ENCODE measurements around the gene TNRC6C. TPM values are rescaled to one million over a fixed set of nuclear protein-coding genes. Genes with fewer than 3 reads are reported as not detected.

The TNRC6C gene
- total and polyA plus RNA-seq, 9 of the 15 experiments (the other 6 are each of a cell fraction or from before 2014, with no cell fraction given) = 0.20 to 4.9 (median 2.3) TPM

DNA sequence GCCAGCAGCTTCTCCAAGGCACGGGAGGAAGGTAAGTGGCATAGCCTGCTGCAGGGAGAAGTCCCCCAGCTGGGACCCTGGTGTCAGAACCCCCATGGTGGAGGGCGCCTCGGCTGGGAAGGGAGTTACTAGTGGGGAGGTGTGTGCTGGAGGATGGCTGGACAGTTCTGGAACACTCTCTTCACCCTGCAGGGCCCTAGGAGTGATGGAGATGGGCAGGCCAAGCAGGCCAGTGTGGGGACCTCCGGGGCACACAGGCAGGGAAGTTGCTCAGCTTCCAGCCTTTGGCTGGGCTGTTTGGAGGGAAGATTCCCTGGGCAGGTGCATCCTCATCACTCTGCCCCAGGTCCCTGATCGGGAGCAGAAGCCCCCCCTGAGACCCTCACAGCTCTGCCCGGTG, 188.4 kb downstream of the TNRC6C start (continued):
- TF ChIP-seq NFATC3 (IDR thresholded peaks at IDR 0.05) (no peak), RBFOX2 (IDR thresholded peaks at IDR 0.05; ENCODE audit: low read depth, low read length) (no peak), CTBP1 (IDR thresholded peaks at IDR 0.05; ENCODE audit: borderline replicate concordance) (no peak), ILF3 (IDR thresholded peaks at IDR 0.05; ENCODE audit: borderline replicate concordance) (no peak), TEAD1 (CRISPR knock-in tag; IDR thresholded peaks at IDR 0.05) (0 out of 4 replicates have a peak, but pooled peaks of 1 of the 2 experiments have one; percentile 2)
- TF ChIP-seq, protein P1, sequence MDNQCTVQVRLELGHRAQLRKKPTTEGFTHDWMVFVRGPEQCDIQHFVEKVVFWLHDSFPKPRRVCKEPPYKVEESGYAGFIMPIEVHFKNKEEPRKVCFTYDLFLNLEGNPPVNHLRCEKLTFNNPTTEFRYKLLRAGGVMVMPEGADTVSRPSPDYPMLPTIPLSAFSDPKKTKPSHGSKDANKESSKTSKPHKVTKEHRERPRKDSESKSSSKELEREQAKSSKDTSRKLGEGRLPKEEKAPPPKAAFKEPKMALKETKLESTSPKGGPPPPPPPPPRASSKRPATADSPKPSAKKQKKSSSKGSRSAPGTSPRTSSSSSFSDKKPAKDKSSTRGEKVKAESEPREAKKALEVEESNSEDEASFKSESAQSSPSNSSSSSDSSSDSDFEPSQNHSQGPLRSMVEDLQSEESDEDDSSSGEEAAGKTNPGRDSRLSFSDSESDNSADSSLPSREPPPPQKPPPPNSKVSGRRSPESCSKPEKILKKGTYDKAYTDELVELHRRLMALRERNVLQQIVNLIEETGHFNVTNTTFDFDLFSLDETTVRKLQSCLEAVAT (IDR thresholded peaks at IDR 0.05) = no peak

DNA sequence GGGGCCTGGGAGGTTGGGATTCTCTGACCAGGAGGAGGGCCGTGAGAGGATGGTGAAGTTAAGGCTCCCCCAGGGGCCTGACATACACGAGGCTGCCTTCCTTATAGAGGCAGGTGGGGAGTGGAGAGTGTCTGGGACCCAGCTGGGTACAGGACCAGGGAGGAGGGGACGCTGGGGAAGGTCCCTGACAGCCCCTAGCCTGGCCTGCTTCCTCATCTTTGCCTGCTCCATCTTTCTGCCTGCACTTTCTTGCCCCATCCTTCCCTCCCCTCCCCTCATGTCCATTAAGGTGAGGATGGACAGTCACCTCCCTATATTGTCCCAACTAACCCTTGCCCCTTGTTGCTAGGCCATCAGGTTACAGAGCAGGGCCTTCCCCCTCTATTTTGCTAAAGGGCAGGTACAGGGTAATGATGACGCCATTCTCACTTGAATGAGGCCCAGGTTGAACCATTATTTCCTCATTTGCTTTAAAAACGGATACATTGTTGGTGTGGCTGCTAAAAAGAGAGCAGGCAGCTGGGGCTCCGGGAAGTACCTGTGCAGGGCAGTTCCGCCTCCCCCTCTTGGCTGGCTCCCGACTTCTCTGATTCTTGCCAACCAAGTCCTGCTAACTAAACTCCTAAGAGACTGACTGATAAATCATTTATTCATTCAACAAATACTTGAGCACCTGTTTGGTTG, 189.0 kb downstream of the TNRC6C start:
- Histone ChIP-seq H3K9me1 (ENCODE audit: control insufficient read depth, insufficient read depth, low read length) (peaks cover 2% of the 10 kb centered on the region), H3K9me3 (replicated peaks; ENCODE audit: control insufficient read depth, insufficient read depth, low read depth, low read length) (no peaks in the 10 kb centered on the region), H4K20me1 (replicated peaks; ENCODE audit: control insufficient read depth, insufficient read depth, low read length) (no peaks in the 10 kb centered on the region), H3K27me3 (ENCODE audit: control insufficient read depth in 2 of 2, insufficient read depth in 2 of 2, low read length in 2 of 2) (no peaks in the 10 kb centered on the region), H3K36me3 (ENCODE audit: control insufficient read depth, insufficient read depth, low read length) (no peaks in the 10 kb centered on the region), H3K4me3 (peak overlapping the region; percentile 38; the same call in 1 of the 2 replicates), H2AFZ (ENCODE audit: low read depth, low read length) (no peak overlapping the region), H3K9ac (ENCODE audit: insufficient read depth in 1 of 2, low read depth in 2 of 2, low read length in 2 of 2) (peak overlapping the region; percentile 72 to 88), H3K27ac (ENCODE audit: extremely low read depth, low read depth, low read length) (peak overlapping the region; percentile 85; the same call in 2 of the 3 replicates), H3K4me1 (replicated peaks in 1 of 2; ENCODE audit: control insufficient read depth in 2 of 2, insufficient read depth in 2 of 2, low read length in 2 of 2) (peaks cover 46 to 88% of the 10 kb centered on the region in 2 experiments), H3K4me2 (ENCODE audit: insufficient read depth, low read length) (peak overlapping the region; percentile 89), H3K79me2 (ENCODE audit: control insufficient read depth, insufficient read depth, low read length) (peaks cover 24% of the 10 kb centered on the region)
- ChIA-PET CTCF (ENCODE audit: low intra/inter-chr PET ratio) (no interaction called here), POLR2A (interaction anchor here (0.6 to 0.7 kb wide), 4 partner anchors 19 to 594 kb away, joined by 3 read pairs; no protein-coding TSS in a partner anchor)
- ATAC-seq (no peak), FAIRE-seq (peak; percentile 23), DNase-seq (ENCODE audit: extremely low read depth in 1 of 4, low spot score in 3 of 4) (no peak)
- TSS peak; percentile 21 for BruUV-seq (replicated peaks)
- in situ Hi-C loops (cut with MboI) (no loop called here), intact Hi-C loops (cut with micrococcal nuclease) (no loop called here)
- TF ChIP-seq ZFX (CRISPR knock-in tag; IDR thresholded peaks at IDR 0.05) = 0 out of 2 replicates have a peak, but pooled peaks have one; percentile 6
- TF ChIP-seq FOXM1 (IDR thresholded peaks at IDR 0.05; ENCODE audit: low read depth) = no peak
- no peak for TF ChIP-seq FOXM1 (CRISPR knock-in tag; IDR thresholded peaks at IDR 0.05; ENCODE audit: low read depth)
- WGBS (ENCODE audit: insufficient coverage, low coverage, missing lambda C conversion rate) = 74% methylated on average over 5 of the region's 8 CpGs
